ENCODE measurements around the gene DLEC1. TPM values are rescaled to one million over a fixed set of nuclear protein-coding genes. Genes with fewer than 3 reads are reported as not detected.

Gene DLEC1
- total RNA-seq, 8 experiments from 2014 or later, result 0.27 to 3.5 (median 0.81) TPM

DNA sequence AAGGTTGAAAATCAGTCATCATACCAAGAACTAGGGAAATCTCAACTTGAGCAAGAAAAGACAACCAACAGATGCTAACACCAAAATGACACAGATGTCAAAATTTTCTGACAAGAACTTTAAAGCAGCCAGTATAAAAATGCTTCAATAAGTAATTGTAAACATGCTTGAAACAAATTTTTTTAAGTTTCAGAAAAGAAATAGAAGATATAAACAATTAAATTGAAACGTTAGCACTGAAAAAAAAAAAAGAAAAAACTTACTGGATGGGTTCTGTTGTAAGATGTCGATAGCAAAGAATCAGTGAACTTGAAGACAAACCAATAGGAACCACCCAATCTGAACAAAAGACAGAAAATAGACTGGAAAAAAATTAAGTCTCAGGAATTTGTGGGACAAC lies 107.5 kb downstream of the DLEC1 start:
- Histone ChIP-seq H3K4me1 (replicated peaks in 1 of 2) (no peaks in the 10 kb centered on the region), H3K27ac (no peak overlapping the region), H3K4me3 (no peak overlapping the region)
- WGBS, 10 experiments, result 31 to 83% (median 65%) methylated on average over 1 to 2 of the region's 2 CpGs
- in situ Hi-C loops (cut with MboI; ENCODE audit: low pct_unique_long_range_greater_than_20kb in 2 of 9, low sequenced_read_pairs in 9 of 9, unreplicated experiment in 9 of 9), result no loop called here
- no peak for ATAC-seq (replicated peaks in 6 of 8)

DNA sequence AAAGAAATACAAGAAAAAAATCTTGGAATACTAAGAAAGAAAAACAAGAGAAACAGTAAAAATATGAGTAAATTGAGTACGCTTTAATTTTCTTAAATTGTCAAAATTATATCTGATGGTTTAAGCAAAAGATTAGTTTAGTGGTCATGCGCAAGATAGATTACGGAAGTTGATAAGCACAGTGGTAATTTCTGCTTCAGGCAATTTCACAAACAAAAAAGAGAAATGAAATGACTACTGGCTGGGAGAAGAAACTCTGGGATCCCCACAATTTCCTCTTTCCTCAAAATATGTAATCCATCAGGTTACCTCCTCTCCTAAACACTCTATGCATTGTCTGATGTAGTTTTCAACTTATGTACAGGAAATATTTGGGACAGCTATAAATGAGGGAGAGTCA lies 108.4 kb downstream of the DLEC1 start:
- Histone ChIP-seq H3K27ac (no peak overlapping the region), H3K4me1 (replicated peaks in 1 of 2) (no peaks in the 10 kb centered on the region), H3K4me3 (no peak overlapping the region)
- no peak for ATAC-seq (replicated peaks in 6 of 8)
- 84 to 100% (median 95%) methylated on average over 1 to 3 of the region's 3 CpGs for WGBS, 10 experiments
- in situ Hi-C loops (cut with MboI; ENCODE audit: low pct_unique_long_range_greater_than_20kb in 2 of 9, low sequenced_read_pairs in 9 of 9, unreplicated experiment in 9 of 9), result no loop called here

DNA sequence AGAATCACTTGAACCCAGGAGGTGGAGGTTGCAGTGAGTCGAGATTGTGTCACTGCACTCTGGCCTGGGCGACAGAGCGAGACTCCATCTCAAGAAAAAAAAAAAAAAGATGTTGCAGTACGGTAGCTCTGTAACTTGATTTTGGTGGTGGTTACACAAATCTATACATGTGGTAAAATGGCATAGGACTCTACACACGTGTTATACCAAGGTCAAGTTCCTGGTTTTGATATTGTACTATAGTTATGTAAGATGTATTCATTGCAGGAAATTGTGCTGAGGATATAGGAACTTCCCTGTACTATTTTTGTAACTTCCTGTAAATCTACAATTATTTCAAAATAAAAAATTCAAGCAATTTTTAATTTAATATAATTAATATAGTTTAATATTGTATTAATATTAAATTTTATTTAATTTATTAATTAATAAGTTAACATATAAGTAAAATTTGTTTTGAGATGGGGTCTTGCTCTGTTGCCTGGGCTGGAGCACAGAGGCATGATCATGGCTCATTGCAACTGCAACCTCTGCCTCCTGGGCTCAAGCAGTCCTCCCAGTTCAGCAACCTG lies 109.4 kb downstream of the DLEC1 start:
- WGBS, 10 experiments, result 14 to 100% (median 68%) methylated on average over 1 to 5 of the region's 5 CpGs; no CpG with 5 or more reads in 3 of the 10 experiments
- no peaks in the 10 kb centered on the region for H3K4me1 ChIP-seq (replicated peaks in 1 of 2)
- in situ Hi-C loops (cut with MboI; ENCODE audit: low pct_unique_long_range_greater_than_20kb in 2 of 9, low sequenced_read_pairs in 9 of 9, unreplicated experiment in 9 of 9), result no loop called here
- no peak overlapping the region for H3K4me3 ChIP-seq
- H3K27ac ChIP-seq, result no peak overlapping the region
- ATAC-seq (replicated peaks in 6 of 8), result no peak

DNA sequence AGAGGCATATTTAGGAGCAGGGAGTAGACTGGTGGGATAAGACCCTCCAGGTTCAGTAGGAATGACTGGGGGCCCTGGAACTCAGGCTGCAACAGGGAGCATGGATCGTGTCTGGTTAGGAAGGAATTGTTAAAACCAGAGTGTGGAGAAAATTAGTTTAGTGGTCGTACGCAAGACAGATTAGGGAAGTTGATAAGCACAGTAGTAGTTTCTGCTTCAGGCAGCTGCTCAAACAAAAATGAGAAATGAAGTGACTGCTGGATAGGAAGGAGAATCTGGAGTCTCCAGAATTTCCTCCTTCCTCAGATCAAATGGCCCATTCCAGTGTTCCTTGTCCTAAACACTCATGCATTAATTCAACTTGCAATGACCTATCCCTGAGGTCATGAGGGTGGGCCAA lies 110.7 kb downstream of the DLEC1 start:
- 60 to 96% (median 80%) methylated on average over 2 to 3 of the region's 3 CpGs; no CpG with 5 or more reads in 2 of the 10 experiments for WGBS, 10 experiments
- in situ Hi-C loops (cut with MboI; ENCODE audit: low pct_unique_long_range_greater_than_20kb in 2 of 9, low sequenced_read_pairs in 9 of 9, unreplicated experiment in 9 of 9), result no loop called here
- no peak for ATAC-seq (replicated peaks in 6 of 8)

DNA sequence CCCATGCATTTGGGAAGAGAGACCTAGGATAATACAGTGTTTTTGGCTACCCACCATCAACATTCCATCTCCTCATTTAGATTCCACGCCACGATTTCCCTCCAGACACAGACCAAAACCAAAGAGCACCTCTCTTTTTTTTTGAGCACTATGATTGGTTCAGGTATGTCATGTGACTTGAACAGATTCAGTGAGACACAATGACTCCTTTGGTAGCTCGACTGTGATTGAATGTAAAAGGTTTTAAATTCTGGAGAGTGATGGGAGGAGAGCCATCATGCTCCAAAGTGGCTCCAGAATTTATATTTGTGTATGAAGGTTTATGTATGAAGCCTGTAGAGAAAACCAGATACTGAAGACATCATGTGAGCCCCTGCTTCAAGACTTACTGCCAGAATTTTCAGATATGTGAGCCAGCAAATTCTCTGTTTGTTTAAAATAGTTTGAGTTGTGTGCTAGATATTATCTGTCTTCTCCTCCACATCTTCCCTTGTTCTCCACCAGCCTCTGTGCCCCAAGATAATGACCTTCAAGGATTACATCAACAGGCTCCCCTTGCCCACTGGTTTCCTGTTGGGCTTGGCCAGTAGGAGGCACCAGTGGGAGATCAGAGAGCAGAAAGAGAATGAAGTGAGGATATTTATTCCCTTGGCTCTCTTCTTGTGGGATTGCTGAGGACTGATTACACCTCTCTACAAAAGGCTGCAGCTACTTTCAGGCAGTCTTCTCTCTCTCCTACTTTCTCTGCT lies 111.9 kb downstream of the DLEC1 start:
- no peaks in the 10 kb centered on the region for H3K4me1 ChIP-seq (replicated peaks in 1 of 2)
- in situ Hi-C loops (cut with MboI; ENCODE audit: low pct_unique_long_range_greater_than_20kb in 2 of 9, low sequenced_read_pairs in 9 of 9, unreplicated experiment in 9 of 9), result no loop called here
- WGBS, 10 experiments, result 70 to 100% (median 85%) methylated on average over 1 to 3 of the region's 3 CpGs; no CpG with 5 or more reads in 2 of the 10 experiments
- ATAC-seq (replicated peaks in 6 of 8), result no peak
- no peak overlapping the region for H3K4me3 ChIP-seq
- H3K27ac ChIP-seq, result no peak overlapping the region

More for the DNA sequence above, 110.7 kb downstream of the DLEC1 start:
- H3K4me3 ChIP-seq, result no peak overlapping the region
- no peak overlapping the region for H3K27ac ChIP-seq
- no peaks in the 10 kb centered on the region for H3K4me1 ChIP-seq (replicated peaks in 1 of 2)

DNA sequence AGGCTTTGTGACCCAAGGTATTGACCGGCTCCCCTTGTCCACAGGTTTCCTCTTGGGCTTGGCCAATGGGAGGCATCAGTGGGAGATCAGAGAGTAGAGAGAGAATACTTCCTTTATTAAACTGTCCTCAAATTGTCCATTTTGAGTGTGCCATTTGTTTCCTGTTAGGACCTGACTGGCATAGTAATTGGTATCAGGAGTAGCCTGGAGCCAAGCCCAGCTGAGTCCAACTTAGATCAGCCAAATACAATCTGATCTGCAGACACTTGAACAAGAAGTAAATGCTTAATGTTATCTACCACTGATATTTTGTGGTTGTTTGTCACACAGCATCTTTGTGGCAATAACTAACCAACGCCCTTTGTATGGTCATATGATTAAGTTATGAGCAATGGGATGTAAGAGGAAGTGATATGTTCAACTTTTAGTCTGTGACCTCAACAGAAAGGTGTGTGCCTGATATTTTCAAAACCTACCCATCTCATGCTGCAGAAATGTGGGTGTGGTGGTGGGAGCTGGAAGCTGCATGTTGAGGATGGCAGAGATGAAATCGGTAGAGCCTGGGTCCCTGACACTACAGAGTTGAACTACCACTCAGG lies 112.8 kb downstream of the DLEC1 start:
- H3K4me3 ChIP-seq, result no peak overlapping the region
- H3K4me1 ChIP-seq (replicated peaks in 1 of 2), result no peaks in the 10 kb centered on the region
- H3K27ac ChIP-seq, result no peak overlapping the region
- 45 to 100% (median 90%) methylated on average over 1 to 3 of the region's 3 CpGs; no CpG with 5 or more reads in 1 of the 10 experiments for WGBS, 10 experiments
- peak in 2 of 8 experiments; percentile 10 to 48 for ATAC-seq (replicated peaks in 6 of 8)
- in situ Hi-C loops (cut with MboI; ENCODE audit: low pct_unique_long_range_greater_than_20kb in 2 of 9, low sequenced_read_pairs in 9 of 9, unreplicated experiment in 9 of 9), result no loop called here

DNA sequence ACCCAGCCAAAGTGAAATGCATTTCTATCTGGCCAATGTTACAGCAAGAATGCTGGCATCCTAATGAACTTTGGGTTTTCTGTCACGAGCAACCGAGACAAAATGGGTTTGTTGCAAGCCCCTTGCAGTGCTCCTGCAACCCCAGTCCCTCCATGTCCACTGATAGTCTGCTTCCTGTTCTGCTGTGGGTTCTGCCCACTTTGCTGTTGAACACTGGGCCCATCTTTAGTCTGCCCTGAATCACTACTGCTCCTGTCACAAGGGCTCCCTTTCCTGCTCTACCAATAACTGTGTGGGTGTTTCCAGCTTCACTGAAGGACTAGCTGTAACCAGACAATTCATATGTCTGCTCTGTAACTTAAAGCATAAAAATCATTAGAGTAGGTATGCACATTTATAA lies 113.6 kb downstream of the DLEC1 start:
- peak in 1 of 8 experiments; percentile 25 for ATAC-seq (replicated peaks in 6 of 8)
- H3K27ac ChIP-seq, result no peak overlapping the region

DNA sequence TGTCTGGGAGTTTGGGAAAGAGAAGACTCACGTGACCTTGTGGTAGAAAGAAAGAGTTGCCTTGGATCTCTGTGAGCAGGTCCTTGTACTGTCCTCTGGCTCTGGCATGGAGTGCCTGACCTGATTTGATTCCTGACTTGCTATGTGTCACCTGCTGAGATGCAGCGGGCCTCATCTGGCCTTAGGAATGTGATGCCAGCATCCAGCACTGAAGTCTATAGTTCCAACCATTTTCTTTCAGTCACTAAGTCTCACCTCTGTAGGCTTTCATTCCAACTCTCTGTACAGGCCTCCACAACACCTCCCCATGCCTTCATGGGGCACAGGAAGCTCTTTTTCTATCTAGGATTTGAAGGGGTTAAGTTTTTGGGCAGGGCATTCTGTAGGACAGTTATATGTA lies 114.2 kb downstream of the DLEC1 start:
- Histone ChIP-seq H3K27ac (no peak overlapping the region), H3K4me1 (replicated peaks in 1 of 2) (no peaks in the 10 kb centered on the region), H3K4me3 (no peak overlapping the region)
- WGBS, 10 experiments, result 57 to 100% (median 78%) methylated on average over 1 to 2 of the region's 2 CpGs; no CpG with 5 or more reads in 5 of the 10 experiments
- in situ Hi-C loops (cut with MboI; ENCODE audit: low pct_unique_long_range_greater_than_20kb in 2 of 9, low sequenced_read_pairs in 9 of 9, unreplicated experiment in 9 of 9), result no loop called here
- ATAC-seq (replicated peaks in 6 of 8), result no peak

More for the DNA sequence above, 113.6 kb downstream of the DLEC1 start:
- no peak overlapping the region for H3K4me3 ChIP-seq
- no peaks in the 10 kb centered on the region for H3K4me1 ChIP-seq (replicated peaks in 1 of 2)
- in situ Hi-C loops (cut with MboI; ENCODE audit: low pct_unique_long_range_greater_than_20kb in 2 of 9, low sequenced_read_pairs in 9 of 9, unreplicated experiment in 9 of 9), result no loop called here
- WGBS, 10 experiments, result 80 to 100% (median 89%) methylated on average over 1 to 2 of the region's 2 CpGs; no CpG with 5 or more reads in 4 of the 10 experiments

DNA sequence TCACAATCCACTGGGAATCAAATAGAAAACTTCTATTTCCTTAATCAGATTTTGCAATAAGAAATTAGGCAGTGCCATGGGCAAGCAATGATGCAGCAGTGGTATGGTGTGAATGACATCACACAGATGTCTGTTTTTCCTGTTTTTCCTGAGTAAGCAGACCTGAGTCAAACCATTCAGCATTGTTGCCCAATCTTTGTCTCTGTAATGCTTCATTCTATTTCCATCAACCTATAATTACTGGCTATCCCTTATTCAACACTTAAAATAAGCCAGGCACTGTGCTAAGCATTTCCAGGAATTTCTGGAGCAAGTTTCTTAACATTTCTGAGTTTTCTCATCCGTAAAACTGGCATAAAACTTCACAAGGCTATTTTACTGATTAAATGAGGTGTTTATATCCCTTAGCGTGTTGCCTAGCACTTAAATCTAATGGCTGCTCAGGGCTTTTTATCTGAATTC lies 115.1 kb downstream of the DLEC1 start:
- WGBS, 10 experiments, result 14 to 100% (median 89%) methylated on average over 1 to 2 of the region's 2 CpGs; no CpG with 5 or more reads in 2 of the 10 experiments
- Histone ChIP-seq H3K4me3 (no peak overlapping the region), H3K27ac (no peak overlapping the region), H3K4me1 (replicated peaks in 1 of 2) (no peaks in the 10 kb centered on the region)
- in situ Hi-C loops (cut with MboI; ENCODE audit: low pct_unique_long_range_greater_than_20kb in 2 of 9, low sequenced_read_pairs in 9 of 9, unreplicated experiment in 9 of 9), result no loop called here
- ATAC-seq (replicated peaks in 6 of 8), result peak in 4 of 8 experiments; percentile 74 to 94 (median 78)

DNA sequence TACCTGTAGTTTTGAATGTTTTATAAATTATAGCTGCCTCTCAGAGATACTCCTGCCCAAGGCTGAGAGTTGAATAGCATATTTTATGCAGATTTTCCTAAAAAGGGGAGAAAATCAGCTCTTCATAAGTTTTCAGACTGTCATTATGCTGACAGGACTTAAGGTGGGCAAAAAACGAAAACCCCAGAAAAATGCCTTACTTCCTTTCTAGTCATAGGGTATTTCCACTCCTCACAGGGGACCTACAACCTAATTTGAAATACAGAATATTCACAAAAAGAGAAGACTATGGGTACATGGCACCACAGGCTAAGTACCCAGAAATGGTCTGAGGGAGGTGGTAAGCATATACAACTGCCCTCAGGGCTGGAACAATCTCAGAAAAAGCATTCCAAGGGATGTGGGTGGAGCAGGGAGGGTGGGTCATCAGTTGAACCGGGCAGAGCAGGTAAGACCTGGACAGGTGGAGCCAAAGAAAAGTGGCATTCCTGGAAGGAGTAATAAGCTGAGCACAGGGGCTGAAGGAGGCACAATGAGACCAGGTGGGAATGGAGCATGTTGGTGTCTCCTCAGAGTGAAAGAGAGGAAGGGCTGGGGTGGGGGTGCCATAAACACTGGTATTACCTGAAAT lies 115.7 kb downstream of the DLEC1 start:
- H3K4me1 ChIP-seq (replicated peaks in 1 of 2), result no peaks in the 10 kb centered on the region
- 30 to 91% (median 67%) methylated on average over 1 to 2 of the region's 2 CpGs; no CpG with 5 or more reads in 1 of the 10 experiments for WGBS, 10 experiments
- H3K4me3 ChIP-seq, result no peak overlapping the region
- no peak for ATAC-seq (replicated peaks in 6 of 8)
- in situ Hi-C loops (cut with MboI; ENCODE audit: low pct_unique_long_range_greater_than_20kb in 2 of 9, low sequenced_read_pairs in 9 of 9, unreplicated experiment in 9 of 9), result no loop called here
- H3K27ac ChIP-seq, result no peak overlapping the region

DNA sequence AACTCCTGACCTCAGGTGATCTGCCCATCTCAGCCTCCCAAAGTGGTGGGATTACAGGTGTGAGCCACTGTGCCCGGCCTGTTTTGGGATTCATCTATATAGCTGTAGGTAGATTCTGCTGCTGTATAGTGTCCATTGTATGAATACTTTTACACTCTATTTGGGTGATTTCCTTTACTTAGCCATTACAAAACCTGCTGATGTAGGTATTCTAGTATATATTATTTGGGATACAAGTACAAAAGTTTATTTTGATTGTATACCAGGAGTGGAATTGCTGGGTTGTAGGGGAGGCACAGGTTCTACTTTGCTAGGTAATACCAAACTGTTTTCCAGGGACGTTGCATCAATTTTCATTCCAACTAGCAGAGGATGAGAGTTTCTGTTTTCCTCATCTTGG lies 116.8 kb downstream of the DLEC1 start:
- 40 to 100% (median 82%) methylated on average over 1 to 2 of the region's 2 CpGs; no CpG with 5 or more reads in 2 of the 10 experiments for WGBS, 10 experiments
- no peaks in the 10 kb centered on the region for H3K4me1 ChIP-seq (replicated peaks in 1 of 2)
- no peak overlapping the region for H3K27ac ChIP-seq
- in situ Hi-C loops (cut with MboI; ENCODE audit: low pct_unique_long_range_greater_than_20kb in 2 of 9, low sequenced_read_pairs in 9 of 9, unreplicated experiment in 9 of 9), result no loop called here
- ATAC-seq (replicated peaks in 6 of 8), result no peak
- no peak overlapping the region for H3K4me3 ChIP-seq

DNA sequence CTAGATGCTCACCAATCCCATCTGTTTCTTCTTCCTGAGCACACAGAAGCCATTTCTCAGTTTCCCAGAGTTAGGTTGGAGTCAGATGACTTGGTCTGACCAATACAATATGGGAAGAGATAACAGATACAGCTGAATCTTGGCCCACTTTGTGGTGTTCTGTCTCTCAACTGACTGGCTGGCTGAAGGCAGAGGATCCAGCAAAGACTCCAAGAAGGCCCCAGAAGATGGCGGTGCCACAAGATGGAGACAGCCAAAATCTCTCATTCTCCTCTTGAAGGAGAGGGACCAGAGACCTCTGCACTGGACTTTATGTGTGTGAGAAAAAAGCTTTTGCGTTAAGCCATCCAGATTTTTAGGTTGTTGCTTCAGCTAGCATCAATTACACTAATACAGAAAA lies 118.1 kb downstream of the DLEC1 start:
- in situ Hi-C loops (cut with MboI; ENCODE audit: low pct_unique_long_range_greater_than_20kb in 2 of 9, low sequenced_read_pairs in 9 of 9, unreplicated experiment in 9 of 9), result no loop called here
- no peaks in the 10 kb centered on the region for H3K4me1 ChIP-seq (replicated peaks in 1 of 2)
- no peak overlapping the region for H3K27ac ChIP-seq
- 80 to 100% (median 100%) methylated on average over 1 to 2 of the region's 2 CpGs; no CpG with 5 or more reads in 1 of the 10 experiments for WGBS, 10 experiments
- ATAC-seq (replicated peaks in 6 of 8), result no peak
- no peak overlapping the region for H3K4me3 ChIP-seq

DNA sequence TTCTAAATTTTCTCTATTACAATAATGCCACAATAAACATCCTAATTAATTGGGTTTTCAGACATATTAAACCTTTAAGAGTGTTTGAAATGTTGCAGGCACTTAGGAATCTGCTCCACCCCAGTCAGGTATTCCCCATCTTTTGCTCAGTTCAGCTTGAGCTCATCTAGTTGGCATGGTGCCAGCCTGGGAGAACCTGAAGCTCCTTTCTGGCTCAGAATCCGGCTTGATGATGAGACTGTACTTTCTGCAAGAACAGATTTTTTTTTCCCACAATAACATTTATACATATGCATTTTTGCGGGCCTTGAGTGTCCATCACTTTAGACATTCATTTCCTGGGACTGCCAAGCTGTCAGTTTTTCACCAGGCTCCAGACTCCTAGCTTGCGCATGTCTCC lies 118.6 kb downstream of the DLEC1 start:
- WGBS, 10 experiments, result 31 to 100% (median 90%) methylated on average over 1 to 3 of the region's 3 CpGs; no CpG with 5 or more reads in 1 of the 10 experiments
- ATAC-seq (replicated peaks in 6 of 8), result peak in 1 of 8 experiments; percentile 10
- Histone ChIP-seq H3K27ac (no peak overlapping the region), H3K4me3 (no peak overlapping the region), H3K4me1 (replicated peaks in 1 of 2) (no peaks in the 10 kb centered on the region)
- in situ Hi-C loops (cut with MboI; ENCODE audit: low pct_unique_long_range_greater_than_20kb in 2 of 9, low sequenced_read_pairs in 9 of 9, unreplicated experiment in 9 of 9), result no loop called here

Measured in motor neuron (in vitro differentiated cells).